Measurements from ENCODE around the gene CCDC7.

The CCDC7 gene

DNA sequence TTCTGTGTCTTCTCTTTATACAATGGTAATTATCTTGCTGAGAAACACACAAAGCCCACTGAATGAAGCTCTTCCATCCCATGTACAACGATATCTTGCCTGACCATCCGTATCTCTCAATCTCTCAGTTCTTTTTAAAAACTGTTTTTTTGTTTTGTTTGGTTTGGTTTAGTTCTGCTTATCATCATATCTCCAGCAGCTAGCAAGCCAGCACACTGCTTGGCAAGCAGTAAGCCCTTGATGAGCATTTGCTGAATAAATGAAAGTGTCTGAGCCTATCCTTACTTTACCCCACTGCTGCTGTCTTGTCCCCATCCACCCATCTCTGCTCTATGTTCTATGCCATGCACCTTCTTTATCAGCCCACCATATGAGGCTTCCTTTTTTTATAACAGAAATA, 477.9 kb downstream of the CCDC7 start:
- no peak for DNase-seq (ENCODE audit: low read depth in 1 of 2, low spot score in 1 of 2)

Measured in stimulated activated CD4-positive, alpha-beta T cell treated with anti-CD3 and anti-CD28 coated beads, Interleukin-15, amount 100 ng/mL, for 1 hour (primary cell).